Ramos (cell line): Measurements from ENCODE around the gene NOL3.

Experiments
- in situ Hi-C: fragments of 300-500 bp; cut with MboI; formaldehyde crosslinking; loops from one replicate; pipeline ENCODE4 v1.14.3; 2022; ENCODE audit warnings: low sequenced_read_pairs; ENCODE audit not compliant: unreplicated experiment

Gene NOL3

DNA sequence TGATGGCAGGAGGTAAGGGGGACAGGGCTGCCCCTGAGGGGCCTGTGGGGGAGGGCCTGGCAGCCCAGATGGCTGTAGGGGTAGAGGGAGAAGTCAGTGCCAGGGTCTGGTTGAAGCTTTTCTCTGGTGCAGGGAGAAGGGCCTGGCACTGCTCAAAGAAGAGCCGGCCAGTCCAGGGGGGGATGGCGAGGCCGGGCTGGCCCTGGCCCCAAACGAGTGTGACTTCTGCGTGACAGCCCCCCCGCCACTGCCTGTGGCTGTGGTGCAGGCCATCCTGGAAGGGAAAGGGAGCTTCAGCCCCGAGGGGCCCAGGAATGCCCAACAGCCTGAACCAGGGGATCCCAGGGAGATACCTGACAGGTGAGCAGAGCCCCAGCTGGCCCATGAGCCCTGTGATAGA, 2.8 kb upstream of the NOL3 start:
- in situ Hi-C loops, result no loop called here

DNA sequence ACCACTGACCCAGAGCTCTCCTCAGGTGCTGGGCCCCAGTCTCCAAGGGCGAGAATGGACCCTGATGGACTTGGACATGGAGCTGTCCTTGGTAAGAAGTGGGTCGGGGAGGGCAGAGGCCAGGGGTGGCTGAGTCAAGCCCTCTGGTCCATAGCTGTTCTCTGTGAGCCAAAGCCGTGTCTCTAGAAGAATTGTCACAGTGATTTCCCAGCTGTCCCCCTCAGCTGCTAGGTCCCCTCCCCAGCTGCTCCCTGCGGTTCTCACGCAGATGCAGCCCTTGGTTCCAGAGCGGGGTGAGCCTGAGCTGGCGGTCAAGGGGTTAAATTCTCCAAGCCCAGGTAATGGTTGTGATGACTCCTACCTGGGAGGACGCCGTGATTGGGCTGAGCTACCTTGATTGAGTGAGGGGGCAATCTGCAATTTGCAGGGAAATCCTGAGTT, 1.3 kb upstream of the NOL3 start:
- in situ Hi-C loops, result no loop called here

GRCh38 chr16:67169642-67170167, 633 bp upstream of the NOL3 start:
- in situ Hi-C loops, result no loop called here

- in situ Hi-C loops, result no loop called here
Observed at GRCh38 chr16:67170949-67171649, 761 bp downstream of the NOL3 start.

DNA sequence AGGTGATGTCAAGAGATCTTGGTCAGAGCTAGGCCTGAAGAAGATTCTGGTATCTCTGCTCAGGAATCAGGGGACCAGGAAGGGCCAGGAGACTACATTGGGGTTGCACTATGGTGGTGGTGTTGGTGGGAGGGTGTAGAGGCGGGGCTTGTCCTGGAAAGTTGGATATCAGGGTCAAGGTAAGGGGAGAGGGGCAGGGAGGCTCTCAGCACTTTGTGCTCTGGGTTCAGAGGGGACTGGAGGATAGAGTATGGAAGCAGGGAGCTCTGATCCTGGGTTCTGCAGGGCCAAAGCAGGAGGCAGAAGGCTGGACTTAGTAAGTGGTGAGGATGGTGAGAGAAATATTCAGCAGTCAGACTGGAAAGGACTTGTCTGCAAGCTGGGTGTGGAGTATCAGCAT, 3.0 kb downstream of the NOL3 start:
- in situ Hi-C loops, result no loop called here

GRCh38 chr16:67173808-67174705, 3.7 kb downstream of the NOL3 start:
- in situ Hi-C loops, result no loop called here

GRCh38 chr16:67174706-67175231, 4.4 kb downstream of the NOL3 start:
- in situ Hi-C loops, result no loop called here

DNA sequence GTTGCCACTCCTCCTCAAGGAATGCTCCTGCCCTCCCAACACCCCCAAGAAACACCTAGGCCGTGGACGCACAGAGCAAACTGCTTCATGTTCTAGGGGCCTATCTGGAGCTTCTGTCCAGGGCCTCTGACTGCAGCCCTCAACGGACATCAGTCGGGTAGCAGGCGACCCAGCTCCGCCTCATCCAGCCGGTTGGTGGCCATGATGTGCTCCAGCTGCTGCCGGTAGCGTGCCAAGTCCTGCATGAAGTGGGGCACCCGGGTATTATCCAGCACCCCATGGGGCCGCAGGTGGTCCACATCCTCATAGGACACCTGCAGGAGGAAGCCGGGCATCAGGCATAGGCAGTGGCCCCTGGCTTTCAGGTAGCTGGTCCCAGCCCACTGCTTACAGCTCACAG, 6.3 kb downstream of the NOL3 start:
- in situ Hi-C loops, result no loop called here

- in situ Hi-C loops, result no loop called here
Observed at GRCh38 chr16:67177743-67178699, 7.7 kb downstream of the NOL3 start.

GRCh38 chr16:67179421-67180080, 9.2 kb downstream of the NOL3 start:
- in situ Hi-C loops, result no loop called here

GRCh38 chr16:67180166-67180565, 9.8 kb downstream of the NOL3 start:
- in situ Hi-C loops, result no loop called here

- in situ Hi-C loops, result no loop called here
Observed at GRCh38 chr16:67181346-67181745, 11.0 kb downstream of the NOL3 start.

- in situ Hi-C loops, result no loop called here
Observed at GRCh38 chr16:67182288-67182687, 11.9 kb downstream of the NOL3 start.

DNA sequence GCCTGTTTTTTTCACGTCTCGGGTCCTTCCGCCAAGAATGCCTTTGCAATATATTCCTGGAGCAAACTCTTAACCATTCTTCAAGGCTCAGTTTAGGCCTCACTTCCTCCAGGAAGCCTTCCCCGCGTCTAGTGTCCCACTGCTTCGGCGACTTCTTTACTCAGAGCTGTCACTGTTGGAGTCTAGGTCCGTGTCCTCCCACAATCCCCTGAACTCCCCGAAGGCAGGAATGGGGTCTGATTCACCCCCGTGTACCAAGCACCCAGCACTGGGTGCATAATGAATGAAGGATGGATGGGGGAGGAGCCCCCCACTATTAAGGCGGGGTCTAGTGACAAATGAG, 12.9 kb downstream of the NOL3 start:
- in situ Hi-C loops, result no loop called here

DNA sequence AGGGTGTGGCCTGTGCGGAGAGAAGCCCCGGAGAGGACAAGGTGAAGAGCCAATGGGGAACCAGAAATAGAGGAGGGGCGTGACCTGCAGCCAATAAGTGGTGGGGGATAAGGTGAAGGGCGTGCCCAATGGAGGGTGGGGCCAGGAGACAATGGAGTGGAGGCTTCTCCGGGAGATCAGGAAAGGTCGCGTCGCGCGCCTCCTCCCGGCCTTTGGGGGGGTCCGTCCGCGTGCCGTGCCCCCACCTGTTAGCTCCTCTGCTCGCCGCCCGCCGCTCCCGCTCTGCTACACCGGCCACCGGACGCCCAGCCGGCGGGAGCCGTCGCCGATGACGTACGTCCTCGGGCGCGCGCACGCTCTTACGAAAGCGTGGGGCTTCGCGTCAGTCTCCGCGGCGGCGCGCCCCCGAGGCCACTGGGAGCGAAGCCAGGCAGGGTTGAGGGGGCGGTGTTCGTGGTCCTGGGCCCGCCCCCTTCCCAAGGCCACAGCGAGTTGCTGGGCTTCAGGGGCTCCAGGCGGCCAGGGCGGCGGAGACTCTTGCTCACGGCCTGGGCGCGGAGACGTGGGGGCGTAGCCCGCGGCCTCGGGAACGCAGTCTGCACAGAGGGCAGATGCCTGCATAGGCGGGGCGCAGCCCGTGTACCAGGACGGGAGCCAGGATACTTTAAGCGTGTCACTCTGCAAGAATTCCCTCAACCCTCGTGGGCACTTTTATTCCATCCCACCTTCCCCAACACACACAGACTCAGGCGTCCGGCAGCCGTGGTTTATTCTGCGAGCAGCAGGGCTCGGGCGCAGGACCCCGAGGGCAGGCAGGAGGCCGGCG, 13.5 kb downstream of the NOL3 start, which contains the start of gene MATCAP1:
MATCAP1 (minus strand) TSS at position 337 of the 826 bp plus-strand sequence. CDS start 3,353 bp downstream, outside the sequence.
- in situ Hi-C loops, result no loop called here

DNA sequence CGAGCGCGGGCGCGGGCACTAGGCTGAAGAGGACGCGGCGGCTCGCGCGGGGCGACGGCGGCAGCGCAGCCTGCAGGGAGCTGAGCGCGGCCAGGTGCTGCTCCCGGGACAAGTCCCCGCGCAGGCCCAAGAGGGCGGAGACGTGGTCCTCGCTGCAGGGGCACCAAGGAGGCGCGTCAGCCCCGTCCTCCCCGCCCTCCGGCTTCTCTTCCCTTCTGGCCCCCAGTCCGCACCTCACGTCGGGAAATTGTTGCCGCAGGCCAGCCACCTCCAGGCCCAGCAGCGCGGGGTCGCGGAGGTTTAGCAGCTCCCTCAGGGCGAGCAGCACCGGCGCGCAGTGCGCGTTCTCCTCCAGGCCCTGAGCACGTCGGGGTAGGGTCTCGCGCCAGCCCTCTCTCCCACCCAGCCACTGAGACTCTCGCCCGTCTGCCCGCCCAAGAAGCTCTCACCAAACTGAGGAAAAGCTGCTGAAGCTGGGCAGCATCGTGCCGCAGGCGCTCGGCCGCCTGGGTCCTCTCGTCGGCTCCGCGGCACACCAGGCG, 14.2 kb downstream of the NOL3 start:
- in situ Hi-C loops, result no loop called here

- in situ Hi-C loops, result no loop called here
Observed at GRCh38 chr16:67184995-67185650, 14.8 kb downstream of the NOL3 start.

GRCh38 chr16:67185651-67186134, 15.4 kb downstream of the NOL3 start:
- in situ Hi-C loops, result no loop called here
